ENCODE results near the gene KHSRP.

The KHSRP gene

GRCh38 chr19:6413721-6414643 lies 10.6 kb downstream of the KHSRP start:
- TF ChIP-seq, protein P1, sequence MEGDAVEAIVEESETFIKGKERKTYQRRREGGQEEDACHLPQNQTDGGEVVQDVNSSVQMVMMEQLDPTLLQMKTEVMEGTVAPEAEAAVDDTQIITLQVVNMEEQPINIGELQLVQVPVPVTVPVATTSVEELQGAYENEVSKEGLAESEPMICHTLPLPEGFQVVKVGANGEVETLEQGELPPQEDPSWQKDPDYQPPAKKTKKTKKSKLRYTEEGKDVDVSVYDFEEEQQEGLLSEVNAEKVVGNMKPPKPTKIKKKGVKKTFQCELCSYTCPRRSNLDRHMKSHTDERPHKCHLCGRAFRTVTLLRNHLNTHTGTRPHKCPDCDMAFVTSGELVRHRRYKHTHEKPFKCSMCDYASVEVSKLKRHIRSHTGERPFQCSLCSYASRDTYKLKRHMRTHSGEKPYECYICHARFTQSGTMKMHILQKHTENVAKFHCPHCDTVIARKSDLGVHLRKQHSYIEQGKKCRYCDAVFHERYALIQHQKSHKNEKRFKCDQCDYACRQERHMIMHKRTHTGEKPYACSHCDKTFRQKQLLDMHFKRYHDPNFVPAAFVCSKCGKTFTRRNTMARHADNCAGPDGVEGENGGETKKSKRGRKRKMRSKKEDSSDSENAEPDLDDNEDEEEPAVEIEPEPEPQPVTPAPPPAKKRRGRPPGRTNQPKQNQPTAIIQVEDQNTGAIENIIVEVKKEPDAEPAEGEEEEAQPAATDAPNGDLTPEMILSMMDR (IDR thresholded peaks at IDR 0.05), result no peak

DNA sequence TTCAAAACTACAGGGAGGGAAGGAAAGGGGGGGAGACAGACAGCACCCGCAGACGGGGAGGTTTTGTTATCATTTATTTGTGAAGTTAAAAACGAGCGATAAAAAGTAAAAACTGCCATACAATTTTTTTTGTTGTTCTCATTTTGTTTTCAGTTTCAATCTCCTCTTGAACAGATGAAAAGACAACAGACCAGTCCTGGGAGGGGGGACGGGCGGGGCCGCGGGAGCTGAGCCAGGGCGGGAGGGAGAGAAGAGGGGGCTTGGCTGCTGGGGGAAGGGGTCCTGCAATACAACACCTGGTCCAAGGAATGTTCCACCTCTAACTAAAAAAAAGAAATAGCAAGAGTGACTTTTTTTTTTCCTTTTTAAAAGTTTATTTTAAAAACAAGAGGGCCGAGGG lies 11.3 kb downstream of the KHSRP start:
- TF ChIP-seq, protein P1 (IDR thresholded peaks at IDR 0.05), result no peak

GRCh38 chr19:6412447-6413091 lies 12.0 kb downstream of the KHSRP start:
- TF ChIP-seq, protein P1 (IDR thresholded peaks at IDR 0.05), result peak; percentile 56

DNA sequence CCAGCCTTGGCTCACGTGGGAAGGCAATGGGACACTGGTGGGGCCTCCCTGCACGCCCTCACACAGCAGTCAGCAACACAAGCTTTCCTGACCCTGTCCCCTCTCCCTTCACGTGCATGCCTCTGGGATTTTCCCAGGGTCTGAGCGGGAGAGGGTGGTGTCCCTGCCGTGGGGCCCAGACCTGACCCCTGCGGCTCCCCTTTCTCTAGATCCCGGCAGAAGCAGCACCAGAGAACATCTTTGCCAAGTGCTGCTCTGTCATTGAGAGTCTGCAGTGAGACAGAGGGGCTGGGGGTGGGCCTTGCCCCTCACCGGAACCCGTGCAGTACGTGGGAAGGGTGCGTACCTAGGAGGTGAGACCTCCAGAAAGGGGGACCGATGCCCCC lies 12.6 kb downstream of the KHSRP start:
- TF ChIP-seq, protein P1 (IDR thresholded peaks at IDR 0.05), result no peak

DNA sequence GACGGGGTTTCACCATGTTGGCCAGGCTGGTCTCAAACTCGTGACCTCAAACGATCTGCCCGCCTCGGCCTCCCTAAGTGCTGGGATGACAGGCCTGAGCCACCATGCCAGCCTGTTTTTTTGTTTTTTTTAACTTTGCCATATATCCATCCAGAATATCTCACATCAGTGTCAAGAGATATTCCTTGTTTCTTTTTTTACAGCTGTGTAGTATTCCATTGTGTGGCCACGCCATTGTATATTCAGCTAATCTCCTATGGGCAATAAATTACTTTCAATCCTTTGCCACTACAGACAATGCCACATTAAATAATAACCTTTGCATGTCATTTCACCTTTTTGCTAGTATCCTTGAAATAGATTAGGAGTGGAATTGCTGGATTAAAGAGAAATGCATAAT lies 15.3 kb downstream of the KHSRP start:
- TF ChIP-seq, protein P1 (IDR thresholded peaks at IDR 0.05), result no peak

GRCh38 chr19:6406401-6406800 lies 18.2 kb downstream of the KHSRP start:
- TF ChIP-seq, protein P1 (IDR thresholded peaks at IDR 0.05), result no peak

GRCh38 chr19:6402837-6403608 lies 21.6 kb downstream of the KHSRP start:
- TF ChIP-seq, protein P1 (IDR thresholded peaks at IDR 0.05), result no peak

Measured in LNCAP (cell line).